Activated CD4-positive, CD25-positive, alpha-beta regulatory T cell treated with anti-CD3 and anti-CD28 coated beads, Interleukin-2, amount 50 U/mL, for 16 hours (primary cell): Measurements from ENCODE around the gene UBAC1.
"Not testable (repeated sequence)": the region's sequence is repeated elsewhere in the genome, so short reads cannot be mapped to it uniquely, and the experiment has no call there.

ENCODE experiments used
- DNase-seq: peaks from one replicate; pipeline ENCODE4 v3.0.0-alpha.2; 2020; ENCODE audit warnings: low read depth, low spot score

The UBAC1 gene

DNA sequence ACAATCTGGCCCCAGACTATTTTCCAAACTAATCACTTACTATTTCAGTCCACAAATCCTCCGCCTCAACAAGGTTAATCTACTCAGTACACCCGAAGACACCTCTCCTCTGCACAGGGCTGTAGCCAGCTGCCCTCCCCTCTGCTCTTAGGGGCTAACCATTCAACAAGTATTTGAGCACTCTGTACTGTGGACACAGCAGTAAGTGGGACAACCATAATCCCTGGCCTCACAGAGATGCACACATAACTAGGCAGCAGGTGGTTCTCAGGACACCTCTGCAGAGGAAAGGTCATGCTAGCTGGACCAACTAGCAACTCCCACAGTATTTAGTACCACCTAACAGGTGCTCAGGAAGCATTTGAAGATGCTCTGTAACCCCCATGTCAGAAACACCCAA, 59.3 kb downstream of the UBAC1 start:
- DNase-seq: no peak

GRCh38 chr9:135901031-135901758, 60.0 kb downstream of the UBAC1 start:
- no peak for DNase-seq

- DNase-seq: no peak
Measured at GRCh38 chr9:135898634-135899407, 62.4 kb downstream of the UBAC1 start.

DNA sequence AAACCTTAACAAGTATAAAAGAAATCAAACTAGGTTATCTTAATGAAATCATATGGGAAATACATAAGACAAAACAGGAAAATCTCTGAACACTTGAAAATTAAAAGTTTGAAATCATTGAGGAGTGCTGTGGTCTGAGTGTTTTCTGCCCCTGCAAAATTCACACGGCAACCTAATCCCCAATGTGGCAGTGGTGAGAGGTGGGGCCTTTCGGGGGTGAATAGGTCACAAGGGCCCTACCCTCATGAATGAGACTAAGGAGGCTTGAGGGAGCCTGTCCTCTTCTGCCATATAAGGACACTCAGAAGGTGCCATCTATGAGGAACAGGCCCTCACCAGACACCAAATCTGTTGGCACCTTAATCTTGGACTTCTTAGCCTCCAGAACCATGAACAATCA, 64.5 kb downstream of the UBAC1 start:
- DNase-seq: no peak

GRCh38 chr9:135896205-135896604, 65.0 kb downstream of the UBAC1 start:
- no peak for DNase-seq

DNA sequence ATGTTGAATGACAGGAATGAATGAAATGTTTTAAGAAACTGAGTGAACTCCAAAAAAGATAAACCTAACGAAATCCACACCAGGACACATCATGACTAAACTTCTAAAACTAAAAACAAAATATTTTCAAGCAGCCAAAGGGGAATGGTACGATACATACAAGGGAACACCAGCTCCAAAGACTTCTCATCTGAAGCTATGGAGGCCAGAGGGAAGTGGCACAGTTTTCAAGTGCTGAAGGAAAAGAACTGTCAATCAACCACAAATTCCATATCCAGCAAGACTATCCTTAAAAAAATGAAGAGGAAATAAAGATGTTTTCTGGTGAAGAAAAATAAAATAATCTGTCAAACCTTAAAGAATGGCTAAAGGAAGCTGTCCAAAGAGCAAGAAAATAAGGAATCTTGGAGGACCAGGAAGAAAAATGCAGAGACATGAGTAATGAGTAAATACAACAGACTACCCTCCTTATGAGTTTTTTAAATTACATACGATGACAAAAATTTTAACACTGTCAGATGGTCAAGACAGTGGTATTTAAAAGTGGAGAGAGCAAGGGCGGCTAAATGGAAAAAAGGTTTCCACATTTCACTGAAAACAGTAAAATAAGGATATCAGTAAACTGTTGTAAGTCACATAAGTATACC, 65.8 kb downstream of the UBAC1 start:
- DNase-seq: no peak

GRCh38 chr9:135893104-135893503, 68.1 kb downstream of the UBAC1 start:
- DNase-seq: no peak

GRCh38 chr9:135892327-135892726, 68.8 kb downstream of the UBAC1 start:
- DNase-seq: not testable (repeated sequence)

GRCh38 chr9:135891027-135891631, 70.0 kb downstream of the UBAC1 start:
- DNase-seq: no peak

DNA sequence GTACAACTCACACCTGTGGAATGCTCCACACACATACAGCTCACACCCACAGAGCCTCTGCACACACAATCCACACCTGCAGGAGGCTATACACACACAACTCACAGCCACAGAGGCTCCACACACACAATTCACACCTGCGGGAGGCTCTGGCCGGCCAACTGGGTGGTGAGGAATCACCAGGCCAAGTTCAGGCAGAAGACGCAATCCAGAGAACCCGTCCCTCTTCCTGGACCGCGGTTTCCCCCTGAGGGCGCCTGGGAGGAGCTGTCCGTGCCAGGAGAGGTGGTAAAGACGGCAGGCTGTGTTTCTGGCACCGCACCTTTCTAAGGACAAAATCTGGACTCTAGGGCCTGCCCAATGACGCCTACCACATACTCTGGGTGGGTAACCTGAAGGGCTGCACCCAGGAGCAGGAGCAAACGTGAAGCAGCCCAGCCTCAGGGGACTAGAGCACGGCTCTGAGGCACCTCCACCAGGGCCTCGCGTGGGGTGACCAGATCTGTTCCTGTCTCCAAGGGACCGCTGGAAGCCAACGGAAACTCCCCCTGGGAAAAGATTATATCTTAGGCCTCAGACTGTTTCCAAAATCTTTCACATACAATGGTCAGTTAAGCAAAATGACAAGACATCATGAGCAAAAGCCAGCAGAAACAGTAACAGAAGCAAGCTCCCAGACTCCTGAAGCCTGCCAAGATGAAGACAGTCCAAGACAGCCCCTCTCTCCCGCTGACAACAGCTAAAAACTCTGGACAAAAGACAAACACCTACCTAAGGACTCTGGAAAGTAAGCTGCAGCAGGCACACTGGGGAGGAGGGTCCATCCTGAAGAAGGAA, 70.8 kb downstream of the UBAC1 start:
- no peak for DNase-seq

DNA sequence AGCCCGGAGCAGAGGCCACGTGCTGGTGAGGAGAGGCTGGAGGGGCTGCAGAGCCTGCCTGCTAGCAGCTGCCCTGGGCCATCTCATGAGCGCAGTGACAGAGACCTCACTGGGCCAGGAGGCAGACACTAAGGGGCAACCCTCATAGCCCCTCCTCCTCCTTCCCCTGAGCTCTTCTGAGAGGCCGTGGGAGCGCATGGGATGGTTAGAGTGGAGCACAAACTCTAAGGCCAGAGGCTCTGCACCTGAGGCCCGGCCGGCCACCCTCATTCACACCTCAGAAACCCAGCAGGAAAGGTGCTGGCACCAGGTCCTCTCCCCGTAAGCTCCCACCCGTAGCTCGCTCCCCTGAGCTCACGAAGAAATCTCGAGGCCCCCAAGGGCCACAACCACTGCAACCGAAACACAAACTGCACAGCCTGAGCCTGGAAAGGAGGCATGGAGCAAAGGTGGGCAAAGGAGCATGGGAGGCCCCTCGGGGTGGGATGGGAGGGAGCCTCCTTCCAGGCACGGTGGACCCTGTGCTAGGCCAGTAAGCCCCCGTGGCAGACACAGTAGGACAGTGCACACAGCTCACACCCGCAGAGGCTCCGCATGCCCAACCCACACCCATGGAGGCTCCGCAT, 71.5 kb downstream of the UBAC1 start:
- no peak for DNase-seq

- DNase-seq: no peak
Measured at GRCh38 chr9:135888766-135889394, 72.3 kb downstream of the UBAC1 start.

- no peak for DNase-seq
Measured at GRCh38 chr9:135888126-135888765, 72.9 kb downstream of the UBAC1 start.

DNA sequence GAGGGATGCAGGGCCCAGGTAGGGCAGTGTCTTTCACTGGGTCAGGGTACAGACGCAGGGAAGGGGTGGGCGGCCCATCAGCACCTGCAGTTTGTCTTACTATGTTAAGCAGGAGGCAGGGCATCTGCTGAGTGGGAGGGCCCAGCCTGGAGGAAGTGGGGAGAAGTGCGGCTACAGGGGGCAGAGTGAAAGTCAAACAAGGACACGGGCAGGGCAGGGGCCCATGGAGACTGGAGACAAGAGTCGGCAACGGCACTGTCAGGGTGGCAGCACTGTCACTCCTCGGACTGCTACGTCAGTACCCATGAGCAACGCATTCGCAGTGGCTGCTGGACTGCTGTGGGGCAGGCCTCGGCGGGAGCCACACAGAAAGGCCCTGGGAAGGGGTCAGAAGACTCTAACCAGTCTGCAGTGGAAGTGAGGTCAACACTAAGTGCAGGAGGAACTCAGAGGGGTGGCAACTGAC, 73.6 kb downstream of the UBAC1 start:
- DNase-seq: peak; percentile 22

DNA sequence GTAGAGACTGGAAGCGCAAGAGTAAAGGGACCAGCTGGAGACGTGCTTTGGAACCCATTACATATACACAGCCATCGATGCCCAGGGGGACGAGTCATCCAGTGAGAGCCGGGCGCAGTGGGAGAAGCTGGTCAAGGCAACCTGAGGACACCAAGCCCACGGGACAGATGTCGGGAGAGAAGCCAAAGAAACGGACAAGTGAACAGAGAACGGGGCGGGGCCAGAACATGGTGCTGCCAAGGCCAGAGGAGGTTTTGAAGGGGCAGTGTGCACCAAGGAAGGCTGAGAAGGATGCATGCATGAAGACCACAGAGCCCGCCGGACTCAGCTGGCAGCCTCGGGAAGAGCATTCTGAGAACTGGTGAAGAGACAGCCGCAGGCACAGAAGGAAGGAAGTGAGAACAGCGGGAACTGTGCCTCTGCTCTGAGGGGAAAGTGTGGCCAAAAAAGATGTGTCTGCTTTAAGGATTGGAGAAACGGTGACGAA, 74.1 kb downstream of the UBAC1 start:
- DNase-seq: no peak

GRCh38 chr9:135886147-135886981, 74.8 kb downstream of the UBAC1 start:
- DNase-seq: no peak

DNA sequence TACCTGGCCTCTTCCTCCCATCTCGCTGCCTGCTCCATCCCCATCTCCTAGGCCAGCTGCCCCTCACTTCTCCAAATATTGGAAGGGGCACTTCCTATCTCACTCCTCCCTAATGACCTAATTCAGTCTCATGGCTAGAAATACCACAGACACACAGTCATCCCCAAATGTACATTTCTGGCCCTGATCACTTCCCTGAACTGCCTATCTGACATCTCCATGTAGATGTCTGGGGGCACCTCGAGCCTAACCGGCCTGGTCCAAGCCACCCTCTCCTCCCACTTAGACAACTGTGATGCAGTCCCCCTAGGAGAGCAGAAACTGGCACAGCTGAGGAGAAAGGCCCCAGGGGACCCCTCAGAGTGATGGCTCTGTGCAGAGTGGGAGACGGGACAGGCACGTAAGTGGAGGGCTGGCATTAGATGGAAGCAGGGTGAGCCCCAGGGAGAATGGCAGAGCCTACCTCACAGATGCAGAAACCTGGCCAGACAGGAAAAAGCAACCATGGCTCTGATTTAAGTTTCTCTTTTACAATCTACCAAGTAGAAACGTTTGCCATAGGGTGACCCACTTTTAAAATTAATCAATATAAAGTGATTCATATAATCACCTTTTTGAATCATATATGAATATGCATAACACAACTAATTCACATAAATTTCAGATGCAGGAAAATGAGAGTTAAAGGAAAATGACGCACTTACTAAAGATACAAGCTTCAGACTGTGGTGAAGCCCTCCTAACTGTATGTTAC, 75.9 kb downstream of the UBAC1 start:
- no peak for DNase-seq
